GM04503 (cell line): Measurements from ENCODE around the gene MYO3B.
"Not testable (repeated sequence)": the region's sequence is repeated elsewhere in the genome, so short reads cannot be mapped to it uniquely, and the experiment has no call there.

Experiments
- DNase-seq: peaks from one replicate; pipeline ENCODE4 v3.0.0-alpha.2; 2012; ENCODE audit warnings: low read depth

MYO3B gene

DNA sequence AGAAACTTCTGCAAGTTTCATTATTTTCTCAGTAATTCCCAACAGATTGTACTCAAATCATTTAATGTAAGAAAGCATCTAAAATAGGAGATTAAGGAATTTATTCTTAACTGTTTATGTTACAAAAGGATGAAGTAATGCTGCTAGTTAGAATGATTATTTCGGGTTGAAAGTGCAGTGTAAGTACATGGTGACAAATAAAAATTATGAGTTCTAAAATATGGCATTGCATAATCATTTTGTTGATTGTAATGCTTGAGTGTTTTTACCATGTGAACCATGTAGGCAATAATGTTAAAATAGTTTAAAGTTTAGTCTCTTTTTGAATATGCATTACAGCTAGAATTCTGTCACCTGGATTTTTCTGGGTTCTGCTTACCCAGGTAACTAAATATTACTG is 388.2 kb downstream of the MYO3B start:
- no peak for DNase-seq

DNA sequence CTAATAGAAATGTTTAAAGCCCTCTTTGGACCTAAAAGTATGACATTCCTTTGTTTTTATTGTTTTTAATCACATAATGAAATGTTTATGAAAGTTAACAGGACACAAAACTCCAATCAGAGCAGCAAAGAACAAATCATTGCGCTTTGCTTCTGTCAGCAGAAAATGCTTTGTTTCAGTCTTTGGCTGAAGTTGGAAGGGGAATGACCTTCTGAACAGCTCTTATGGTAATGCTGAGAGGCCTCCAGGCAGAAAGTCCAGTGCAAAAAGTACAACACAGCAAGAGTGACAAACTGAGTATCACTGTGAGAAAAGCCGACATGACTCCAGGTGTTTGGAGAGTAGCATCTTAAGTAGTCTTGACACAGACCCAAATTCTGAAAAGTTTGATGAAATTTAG is 389.5 kb downstream of the MYO3B start:
- DNase-seq: no peak

DNA sequence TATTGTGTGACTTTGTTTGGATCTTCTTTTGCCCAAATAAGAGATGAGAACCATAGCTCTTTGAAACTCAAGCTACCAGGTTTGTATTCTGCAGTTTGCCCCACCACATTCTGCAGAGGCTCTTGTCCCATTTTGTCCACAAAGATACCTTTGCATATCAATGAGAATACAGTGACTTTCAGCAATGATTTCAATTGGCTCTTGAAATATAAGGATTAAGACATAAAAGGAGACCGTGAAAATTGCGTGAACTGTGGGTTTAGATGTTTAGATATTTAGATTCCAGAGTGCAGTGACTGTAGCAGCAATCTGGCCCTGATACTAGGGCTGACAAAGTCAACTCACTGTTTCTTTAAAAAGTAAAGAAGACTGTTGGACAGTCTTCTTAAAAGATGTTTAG is 390.6 kb downstream of the MYO3B start:
- no peak for DNase-seq

DNA sequence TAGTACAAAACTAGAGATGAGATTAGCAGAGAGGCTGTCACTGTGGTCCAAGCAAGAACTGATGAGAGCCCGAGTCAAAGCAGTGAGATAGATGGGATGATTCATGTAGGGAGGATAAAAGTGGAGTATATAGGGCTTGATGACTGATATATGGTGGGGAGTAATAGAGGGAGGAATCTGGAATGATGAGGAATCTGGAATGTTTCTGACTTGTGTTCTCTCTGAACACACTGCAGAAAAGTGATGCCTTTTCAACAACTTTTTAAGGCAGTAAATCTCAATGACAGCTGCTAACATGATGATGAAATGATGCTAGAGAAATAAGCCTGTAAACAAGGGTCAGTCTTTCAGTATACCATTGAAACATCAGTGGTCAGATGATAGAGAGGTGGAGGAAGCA is 393.7 kb downstream of the MYO3B start:
- DNase-seq: no peak

DNA sequence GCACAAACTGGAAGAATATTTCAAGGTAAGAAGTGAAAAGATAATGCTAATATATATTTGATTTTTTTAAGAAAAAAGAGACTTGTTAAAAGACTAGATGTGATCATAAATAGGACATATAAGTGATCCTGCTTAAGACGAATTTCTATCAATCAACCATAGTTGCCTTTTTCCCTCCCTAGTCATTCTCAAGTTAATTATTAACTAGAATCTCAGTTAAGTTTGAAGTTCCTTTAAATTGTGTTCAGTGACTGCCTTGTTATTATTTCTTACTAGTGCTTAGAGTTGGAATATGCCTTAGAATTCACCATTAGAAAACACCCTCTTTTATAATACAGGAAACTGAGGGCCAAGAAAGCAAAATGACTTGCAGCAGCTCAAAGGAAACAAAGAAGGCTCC is 395.7 kb downstream of the MYO3B start:
- DNase-seq: no peak

DNA sequence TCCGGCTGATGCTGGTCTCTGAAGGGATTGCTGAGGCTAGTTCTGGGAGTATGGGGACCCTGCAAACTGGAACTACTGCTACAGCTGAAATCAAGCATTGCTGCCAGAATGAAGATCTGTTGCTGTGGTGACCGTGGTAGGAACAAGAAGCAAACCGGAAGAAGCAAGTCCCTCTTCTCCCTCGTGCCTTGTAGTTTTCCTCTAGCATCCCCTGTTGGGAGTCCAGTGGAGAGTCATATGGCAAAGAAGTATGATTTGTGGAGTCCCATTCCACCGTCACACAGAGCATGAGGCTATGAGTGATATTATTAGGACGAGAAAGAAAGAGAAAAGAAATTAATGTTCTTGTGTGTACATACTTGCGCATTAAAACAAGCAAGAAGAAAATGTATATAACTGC is 398.3 kb downstream of the MYO3B start:
- no peak for DNase-seq

DNA sequence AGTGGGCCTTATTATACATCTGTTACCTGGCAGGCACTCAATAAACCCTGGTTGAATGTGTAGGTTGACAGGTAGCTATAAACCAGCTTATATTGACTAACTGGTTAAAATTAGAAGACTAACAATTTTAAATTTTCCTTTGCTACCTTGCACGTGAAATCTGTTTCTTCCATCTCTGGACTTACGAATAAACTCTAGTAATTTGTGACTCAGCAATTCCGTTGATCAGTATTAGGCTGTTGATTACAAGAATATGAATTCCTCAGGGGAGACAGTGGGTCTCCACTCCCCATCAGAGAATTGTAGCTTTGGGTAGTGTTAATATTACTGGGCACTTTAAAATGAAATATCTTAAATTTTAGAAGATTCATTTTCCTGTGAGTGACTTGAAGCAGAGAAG is 399.4 kb downstream of the MYO3B start:
- no peak for DNase-seq

DNA sequence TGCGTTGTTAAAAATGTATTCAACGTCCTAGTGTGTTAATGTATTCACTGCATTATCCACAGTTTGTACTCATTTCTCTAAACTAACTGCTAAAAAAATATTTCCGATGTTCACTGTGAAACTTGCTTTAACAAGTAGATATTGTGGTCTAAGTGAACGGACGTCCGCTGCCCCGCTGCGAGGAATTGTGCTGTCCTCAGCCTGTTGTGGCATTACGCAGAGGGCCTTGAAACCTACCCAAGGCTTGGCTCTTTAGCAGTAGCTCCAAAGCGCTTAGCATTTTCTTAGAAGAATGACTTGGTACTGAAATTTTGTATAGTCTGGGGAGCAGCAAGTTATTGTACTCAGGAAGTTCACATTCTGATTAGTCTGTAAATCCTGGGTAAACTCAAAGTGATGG is 400.7 kb downstream of the MYO3B start:
- no peak for DNase-seq

DNA sequence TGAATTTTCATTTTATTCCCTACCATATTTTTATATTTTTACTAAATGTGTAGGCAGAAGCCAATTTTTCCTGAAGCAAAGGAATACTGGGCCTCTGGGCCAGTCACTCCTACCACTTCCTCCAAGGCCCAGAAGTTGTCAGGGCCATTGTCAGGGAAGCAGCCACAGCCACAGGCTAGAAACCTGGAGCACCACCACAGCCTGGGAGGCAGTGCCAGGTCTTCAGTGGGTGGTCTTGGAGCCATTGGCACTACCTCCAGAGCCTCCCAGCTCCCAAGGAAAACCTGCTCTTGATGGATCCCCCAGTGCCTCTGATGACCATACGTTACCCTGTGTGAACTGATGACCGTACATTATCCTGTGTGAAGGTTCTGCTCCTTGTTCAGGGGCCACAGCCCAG is 401.6 kb downstream of the MYO3B start:
- DNase-seq: no peak

DNA sequence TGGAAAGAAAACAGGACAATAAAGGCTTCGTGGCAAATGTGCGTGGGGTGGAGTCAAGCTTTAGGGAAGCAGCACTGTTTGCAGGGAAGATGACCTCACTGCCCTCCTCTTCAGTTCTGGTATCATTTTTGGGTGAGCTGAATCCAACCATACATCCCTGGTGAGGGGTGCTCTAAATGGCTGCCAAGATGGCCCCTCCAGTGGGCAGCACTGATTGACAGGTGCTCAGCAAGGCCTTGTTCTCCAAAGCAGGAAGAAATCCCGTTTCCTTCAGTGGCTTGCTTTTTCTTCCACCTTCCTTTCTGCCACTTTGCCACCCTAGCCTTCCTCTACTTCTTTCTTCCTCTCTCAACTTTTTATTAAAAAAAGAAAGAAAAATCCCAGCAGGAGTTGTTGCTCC is 404.4 kb downstream of the MYO3B start:
- no peak for DNase-seq

DNA sequence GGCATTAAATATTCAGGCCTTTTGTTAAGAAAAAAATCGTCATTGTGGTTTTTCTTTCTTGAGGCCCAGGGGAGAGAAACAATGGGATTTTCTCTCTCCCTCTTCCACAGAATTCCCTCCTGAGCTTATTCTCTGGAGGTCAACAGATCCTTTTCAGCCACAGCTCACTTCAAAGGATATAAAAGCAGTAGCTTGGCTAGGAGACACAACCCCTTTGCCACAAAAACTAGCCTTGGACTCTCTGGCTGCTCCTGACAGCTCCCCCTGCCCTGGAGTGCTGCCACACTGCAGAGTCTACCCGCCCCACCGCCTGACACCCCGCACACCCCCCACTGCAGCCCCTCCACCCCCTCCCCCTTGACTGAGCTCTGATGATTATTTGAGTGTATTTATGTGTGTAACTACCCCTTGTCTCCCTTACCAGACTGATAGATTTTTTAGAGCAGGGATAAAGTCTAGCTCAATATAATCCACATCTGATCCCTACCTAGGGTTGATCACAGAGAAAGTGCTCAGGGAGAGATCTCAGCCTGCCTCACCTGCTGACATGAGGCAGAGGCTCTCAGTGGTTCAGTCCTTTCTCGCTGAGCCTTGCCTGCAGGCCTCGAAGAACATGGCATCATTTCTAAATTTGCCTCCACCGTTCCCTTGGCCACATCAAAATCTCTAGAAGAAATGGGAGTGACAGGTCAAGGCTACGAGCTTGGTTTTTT is 405.0 kb downstream of the MYO3B start:
- DNase-seq: no peak

DNA sequence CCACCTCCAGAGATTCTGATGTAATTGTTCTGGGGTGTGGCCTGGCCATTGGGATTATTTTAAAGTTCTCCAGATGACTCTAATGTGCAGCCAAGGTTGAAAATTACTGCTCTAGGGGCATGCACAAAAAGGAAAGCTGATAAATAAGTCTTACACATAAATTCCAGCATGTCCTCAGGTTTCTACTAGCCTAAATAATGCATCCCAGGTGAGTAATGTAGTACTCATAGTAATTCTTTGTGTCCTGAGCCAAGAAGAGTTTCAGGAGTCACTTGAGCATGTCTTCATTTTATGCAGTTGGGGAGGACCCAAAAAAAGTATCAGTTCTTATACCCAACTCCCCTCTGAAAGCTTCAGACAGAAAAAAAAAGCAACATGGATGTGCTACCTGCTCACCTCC is 407.1 kb downstream of the MYO3B start:
- DNase-seq: no peak

DNA sequence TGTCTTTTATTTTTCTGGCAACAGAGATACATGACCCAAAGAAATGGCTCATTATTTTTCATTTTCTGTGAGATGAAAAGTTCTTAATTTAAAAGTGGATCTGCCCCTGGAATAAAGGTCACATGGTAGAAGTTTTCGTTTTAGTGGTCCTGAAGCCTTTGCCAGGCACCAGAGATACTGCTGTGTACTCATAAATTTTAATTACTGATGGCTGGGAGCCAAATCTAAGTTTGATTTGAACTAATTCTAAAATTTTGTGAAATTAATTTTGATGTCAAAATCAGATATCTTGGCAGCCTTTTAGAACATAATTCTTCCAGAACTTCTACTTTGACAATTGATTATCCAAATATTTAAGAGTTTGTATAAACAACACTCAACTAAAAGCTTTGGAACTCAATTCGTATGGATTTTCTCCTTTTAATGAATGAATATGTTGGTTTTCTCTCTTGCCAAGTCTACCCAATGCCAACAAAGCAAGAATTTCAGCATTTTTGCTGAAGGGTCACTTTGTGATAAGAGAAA is 408.7 kb downstream of the MYO3B start:
- no peak for DNase-seq

DNA sequence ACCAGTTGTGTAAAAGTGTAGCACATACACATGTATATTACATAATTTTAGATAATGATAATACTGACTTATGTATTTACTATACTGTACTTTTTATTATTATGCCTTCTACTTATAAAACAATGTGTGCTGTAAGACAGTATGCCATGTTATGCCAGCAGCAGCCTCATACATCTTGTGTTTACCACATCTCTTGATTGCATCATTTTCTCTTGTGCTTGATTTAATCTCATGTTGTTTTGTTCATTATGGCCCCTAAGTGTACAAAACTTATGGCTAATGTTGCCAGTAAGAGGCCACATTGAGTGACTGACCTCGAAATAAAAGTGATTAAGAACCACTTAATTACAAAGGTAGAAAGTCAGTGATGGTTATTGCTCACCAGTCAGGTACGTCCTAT is 409.2 kb downstream of the MYO3B start:
- DNase-seq: no peak

DNA sequence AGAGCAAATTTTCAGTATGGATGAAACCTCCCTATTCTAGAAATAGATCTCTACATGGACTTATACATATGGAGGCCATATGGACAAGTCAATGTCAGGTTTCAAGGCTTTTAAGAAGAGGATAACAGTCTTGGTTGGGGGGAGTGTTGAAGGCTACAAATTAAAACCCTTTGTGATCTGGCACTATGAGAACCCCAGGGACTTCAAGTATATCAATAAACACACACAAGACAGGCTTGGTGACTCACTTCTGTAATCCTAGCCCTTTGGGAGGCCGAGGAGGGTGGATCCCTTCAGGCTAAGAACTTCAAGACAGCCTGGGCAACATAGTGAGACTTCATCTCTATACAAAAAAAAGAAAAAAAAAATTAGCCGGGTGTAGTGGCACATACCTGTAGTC is 410.0 kb downstream of the MYO3B start:
- no peak for DNase-seq

DNA sequence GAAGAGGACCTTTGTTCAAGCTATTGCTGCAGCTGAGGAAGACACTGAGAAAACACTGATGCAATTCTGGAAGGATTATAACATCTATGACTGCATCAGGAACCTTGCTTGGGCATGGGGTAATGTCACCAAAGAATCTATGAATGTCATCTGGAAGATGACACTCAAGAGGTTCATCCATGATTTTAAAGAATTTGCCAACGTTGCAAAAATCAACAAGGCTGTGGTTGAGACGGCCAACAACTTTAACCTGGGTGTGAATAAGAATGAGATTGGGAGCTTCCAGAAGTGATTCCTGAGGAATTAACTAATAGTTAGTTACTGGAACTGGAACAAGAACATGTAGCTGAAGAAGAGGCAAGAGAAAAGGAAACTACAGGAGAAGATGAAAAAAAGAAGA is 410.8 kb downstream of the MYO3B start:
- no peak for DNase-seq

DNA sequence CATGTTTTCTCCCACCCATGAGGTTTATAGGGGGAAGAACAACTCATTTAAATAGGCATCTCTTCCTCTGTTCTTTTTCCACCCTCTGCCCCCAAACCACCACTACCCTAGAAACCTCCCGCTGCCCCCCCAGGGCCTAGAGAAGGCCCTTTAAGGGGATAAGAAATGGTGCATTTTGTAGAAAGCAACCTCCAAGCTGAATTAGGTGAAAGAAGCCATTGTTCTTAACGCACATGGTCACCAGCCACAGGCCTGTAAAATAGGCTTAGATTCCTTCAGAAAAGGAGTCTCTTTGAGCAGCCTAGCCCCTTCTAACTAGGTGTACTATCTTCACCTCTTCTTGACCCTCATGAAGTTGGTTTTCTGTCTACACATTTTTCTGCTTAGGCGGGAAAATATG is 418.6 kb downstream of the MYO3B start:
- no peak for DNase-seq

DNA sequence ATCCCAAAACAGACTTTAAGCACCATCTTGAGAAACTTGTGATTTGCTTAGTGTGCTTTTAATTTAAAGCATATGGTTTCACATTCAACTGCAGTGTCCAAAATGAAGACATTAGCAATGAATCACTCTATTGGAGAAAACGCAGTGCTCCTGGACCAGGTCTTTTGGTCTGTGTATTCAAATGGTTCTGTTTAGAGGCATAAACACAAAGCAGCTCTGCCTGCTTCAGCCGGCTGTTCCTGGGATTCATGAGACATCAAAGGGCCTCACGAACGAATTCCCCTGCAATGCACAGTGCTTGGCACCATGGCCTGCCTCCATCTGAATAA is 420.1 kb downstream of the MYO3B start:
- no peak for DNase-seq

DNA sequence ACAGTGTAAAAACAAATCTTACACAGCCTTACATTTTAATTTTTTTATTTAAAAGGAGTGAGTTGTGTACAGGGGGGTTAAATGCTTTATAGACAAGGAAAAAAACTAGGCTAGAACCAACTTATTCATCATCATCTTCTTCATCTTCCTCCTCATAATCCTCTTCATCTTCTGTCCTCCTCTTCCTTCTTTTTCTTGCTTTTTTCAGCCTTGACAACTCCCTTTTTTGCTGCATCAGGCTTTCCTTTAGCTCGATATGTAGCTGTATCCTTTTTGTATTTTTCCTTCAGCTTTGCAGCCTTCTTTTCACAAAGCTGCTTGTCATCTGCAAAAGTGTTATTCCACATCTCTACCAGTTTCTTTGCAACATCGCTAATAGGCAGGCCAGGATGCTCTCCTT is 423.5 kb downstream of the MYO3B start:
- no peak for DNase-seq

DNA sequence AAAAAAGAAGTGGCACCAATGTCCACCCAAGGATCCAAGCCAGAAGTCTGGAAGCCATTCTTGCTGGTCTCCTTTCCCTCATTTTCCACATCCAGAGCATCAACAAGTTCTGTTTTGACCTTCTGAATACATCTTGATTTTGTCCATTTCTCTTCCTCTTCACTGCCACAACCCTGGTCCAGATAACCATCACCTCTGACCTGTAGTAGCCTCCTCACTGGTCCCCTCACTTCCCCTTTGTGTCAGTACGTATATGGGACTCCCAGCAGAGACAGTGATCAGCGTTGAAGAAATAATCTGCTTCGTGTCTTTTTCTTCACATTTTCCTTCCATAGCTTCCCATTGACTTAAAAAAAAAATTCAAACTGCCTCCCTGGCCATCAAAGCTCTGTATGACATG is 427.9 kb downstream of the MYO3B start:
- no peak for DNase-seq

DNA sequence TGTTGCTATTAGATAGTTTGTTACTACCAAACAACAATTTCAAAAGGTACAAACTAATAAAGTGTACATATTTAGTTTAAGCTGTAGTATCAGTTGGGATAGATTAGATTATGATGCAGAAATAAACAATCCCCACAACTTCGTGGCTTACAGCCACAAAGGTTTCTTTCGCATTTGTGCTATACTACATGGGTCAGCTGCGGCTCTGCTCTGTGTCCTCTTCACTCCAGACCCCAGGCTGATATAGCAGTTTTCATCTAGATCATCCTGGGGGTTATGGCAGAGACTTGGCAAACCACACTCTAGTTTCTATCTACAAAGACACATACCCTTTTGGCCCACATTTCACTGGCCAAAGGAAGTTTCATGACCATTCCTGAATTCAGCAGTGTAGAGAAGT is 429.2 kb downstream of the MYO3B start:
- DNase-seq: no peak

DNA sequence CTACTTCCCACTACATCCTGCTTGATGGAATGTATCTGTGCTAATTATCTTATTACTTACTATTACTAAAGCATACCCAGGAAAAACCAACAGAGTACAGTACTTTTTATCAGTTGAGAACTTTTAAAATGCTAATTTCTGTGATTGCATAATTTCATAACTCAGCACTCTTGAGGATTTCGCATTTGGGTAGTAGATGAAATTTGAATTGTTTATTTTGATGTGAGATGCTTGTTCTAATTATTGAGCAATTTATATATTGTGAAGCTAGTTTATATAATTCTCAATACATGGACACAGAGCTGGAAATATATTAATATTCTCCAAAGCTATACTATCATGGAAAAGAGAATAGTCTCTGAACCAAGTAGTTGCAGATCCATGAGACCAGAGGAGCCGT is 432.7 kb downstream of the MYO3B start:
- no peak for DNase-seq

DNA sequence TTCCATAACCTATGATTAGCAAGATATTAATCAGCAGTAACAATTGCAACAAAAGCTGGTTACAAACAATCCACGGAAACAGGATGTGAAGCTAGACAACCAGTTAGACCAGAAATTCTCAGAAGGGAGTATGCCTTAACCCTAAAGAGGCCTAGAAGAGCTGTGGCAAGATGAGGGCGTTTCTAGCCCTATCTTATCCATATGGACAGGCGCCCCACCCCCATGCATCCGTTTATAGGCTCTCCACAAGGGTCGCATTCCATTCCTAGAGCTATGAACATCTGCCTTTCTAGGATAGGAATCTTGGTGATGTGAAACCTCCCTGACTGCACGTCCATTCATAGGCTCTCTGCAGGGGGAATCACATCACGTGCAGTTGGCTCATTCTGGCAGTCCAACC is 441.0 kb downstream of the MYO3B start:
- not testable (repeated sequence) for DNase-seq

DNA sequence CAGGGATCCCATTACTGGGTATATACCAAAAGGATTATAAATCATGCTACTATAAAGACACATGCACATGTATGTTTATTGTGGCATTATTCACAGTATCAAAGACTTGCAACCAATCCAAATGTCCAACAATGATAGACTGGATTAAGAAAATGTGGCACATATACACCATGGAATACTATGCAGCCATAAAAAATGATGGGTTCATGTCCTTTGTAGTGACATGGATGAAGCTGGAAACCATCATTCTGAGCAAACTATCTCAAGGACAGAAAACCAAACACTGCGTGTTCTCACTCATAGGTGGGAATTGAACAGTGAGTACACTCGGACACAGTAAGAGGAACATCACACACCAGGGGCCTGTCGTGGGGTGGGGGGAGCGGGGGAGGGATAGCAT is 457.1 kb downstream of the MYO3B start:
- DNase-seq: not testable (repeated sequence)

DNA sequence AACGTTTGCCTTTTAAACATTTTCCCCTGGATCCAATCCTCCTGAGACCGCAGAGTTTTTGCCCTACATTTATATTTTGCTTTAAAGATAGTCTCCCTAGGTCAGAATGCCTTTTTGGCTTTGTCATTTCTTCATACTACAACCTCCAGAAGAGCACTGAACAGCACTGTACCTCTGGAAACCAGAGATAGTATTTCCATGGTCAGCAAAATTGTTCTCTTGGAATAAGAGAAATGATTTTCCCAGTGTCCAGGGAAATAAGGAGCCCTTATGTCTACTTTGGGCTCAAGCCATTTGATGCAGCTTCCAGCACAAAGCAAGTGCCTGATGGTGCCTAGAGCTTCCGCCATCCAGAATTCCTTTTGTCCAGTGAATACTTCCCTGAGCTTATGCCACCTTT is 461.7 kb downstream of the MYO3B start:
- DNase-seq: no peak
